ENCODE measurements around the gene CFAP58. TPM values are rescaled to one million over a fixed set of nuclear protein-coding genes. Genes with fewer than 3 reads are reported as not detected.
"Not testable (repeated sequence)": the region's sequence is repeated elsewhere in the genome, so short reads cannot be mapped to it uniquely, and the experiment has no call there.

Gene CFAP58
- polyA plus RNA-seq, 3 donors = 0.27 to 0.54 (median 0.47) TPM

GRCh38 chr10:104427989-104428388, 74.4 kb downstream of the CFAP58 start:
- no peak for DNase-seq (ENCODE audit: low read depth in 3 of 3, low spot score in 2 of 3)

DNA sequence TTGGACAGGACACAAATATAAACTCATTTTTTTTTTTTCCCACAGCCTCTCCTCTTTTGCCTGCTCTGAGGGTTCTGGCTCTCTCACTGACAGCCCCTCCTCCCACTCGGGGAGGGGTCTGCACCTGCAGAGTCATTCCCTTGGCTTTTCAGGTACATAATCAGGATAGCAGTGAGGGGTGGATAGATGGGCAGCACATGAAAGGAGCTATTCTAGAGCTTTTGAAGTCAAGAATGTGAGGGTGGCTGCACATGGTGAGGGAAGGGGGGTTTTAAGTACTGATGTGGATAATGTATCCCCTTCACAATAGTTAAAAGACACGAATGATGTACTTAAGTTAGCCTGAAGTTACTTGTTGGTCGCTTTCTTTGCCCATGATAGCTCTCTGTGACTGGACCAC, 76.2 kb downstream of the CFAP58 start:
- DNase-seq (ENCODE audit: low read depth in 3 of 3, low spot score in 2 of 3) = no peak

- DNase-seq (ENCODE audit: low read depth in 3 of 3, low spot score in 2 of 3) = no peak
These were observed 76.7 kb downstream of the CFAP58 start for GRCh38 chr10:104430360-104430759.

DNA sequence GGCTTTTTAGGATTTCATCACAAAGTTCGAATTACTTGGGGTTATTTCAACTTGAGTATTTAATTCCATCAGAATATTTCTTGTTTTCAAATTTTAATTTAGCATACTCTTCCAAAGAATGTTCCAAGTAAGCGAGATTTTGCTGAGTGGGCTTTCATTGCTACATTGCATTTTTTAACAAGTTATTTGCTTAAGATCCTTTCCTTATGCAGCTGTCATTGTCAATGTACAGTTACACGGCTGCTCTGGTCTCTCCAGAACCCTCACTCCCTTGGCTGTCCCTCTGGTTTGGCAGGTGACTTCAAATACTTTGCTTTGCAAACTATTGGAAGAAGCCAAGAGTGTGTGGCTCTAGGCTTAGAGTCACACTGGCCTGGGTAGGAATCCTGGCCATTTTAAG, 80.0 kb downstream of the CFAP58 start:
- DNase-seq (ENCODE audit: low read depth in 3 of 3, low spot score in 2 of 3) = no peak

DNA sequence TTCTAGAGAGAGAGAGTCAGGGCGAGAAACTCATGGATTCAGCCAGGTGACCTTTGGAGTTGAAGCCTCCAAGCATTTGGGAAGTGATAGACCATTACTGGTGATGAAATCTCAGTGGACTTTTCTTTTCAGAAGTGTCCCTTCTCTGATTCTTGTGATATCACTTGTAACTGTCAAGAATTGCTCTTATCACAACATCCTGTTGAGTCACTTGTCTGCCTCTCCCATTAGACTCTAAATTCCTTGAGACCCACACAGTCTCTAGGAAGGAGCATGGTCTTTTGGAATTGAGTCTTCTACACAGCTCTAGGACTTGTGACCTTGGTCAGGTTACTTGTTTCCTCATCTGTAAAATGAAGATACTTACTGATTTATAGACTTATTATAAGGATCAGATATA, 81.0 kb downstream of the CFAP58 start:
- DNase-seq (ENCODE audit: low read depth in 3 of 3, low spot score in 2 of 3) = no peak

DNA sequence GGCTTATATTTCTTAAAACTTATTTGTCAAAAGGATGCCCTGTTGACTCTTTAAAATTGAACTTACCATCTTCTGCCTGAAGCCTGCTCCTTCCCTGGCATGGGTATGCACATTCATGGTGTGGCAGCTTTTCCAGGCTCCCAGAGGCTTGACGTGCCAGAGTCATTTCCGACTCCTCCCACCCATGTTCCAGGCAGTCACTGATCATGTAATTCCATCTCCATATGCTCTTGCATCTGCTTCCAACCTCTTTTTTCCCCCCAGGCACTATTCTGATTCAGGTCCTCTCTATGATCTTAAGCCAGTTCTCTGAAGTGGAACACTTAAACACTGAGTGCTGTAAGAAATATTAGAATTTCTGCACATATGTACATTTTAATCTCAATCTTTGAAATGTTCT, 82.2 kb downstream of the CFAP58 start:
- no peak for DNase-seq (ENCODE audit: low read depth in 3 of 3, low spot score in 2 of 3)

DNA sequence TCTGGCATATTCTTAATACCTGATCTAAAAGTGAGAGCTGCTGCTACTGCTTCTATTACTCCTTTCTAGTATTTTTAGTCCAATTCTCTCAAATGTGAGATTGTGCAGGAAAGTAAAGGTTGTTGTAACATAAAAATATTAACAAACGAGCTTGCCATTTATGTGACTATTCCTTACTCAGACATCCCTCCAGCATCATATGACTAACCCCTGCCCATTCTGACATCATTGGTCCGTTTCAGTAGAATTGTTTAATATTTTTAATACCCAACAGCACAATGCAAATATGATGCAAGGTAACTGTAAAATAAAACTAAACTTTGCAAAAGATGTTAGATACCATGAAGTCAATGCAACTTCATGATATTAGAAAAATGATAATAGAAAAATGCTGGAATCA, 83.6 kb downstream of the CFAP58 start:
- no peak for DNase-seq (ENCODE audit: low read depth in 3 of 3, low spot score in 2 of 3)

DNA sequence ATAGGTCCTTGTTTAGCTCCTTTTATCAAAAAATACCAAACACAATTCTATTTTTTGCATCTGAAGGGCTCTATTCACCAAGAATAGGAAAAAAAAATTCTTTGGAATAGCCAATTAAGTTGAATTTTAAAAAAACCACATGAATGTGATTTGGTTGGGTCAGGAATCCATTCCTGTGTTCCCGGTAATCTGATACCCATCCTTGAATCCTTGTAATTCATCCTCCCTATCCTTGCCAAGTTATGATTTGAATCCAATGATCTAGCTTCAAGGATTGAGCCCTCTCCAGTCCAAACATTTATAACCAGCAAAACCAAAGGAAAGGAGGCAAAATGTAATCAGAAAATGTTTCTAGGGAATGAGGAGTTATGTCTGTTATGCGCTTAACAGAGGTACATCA, 86.6 kb downstream of the CFAP58 start:
- DNase-seq (ENCODE audit: low read depth in 3 of 3, low spot score in 2 of 3) = no peak

DNA sequence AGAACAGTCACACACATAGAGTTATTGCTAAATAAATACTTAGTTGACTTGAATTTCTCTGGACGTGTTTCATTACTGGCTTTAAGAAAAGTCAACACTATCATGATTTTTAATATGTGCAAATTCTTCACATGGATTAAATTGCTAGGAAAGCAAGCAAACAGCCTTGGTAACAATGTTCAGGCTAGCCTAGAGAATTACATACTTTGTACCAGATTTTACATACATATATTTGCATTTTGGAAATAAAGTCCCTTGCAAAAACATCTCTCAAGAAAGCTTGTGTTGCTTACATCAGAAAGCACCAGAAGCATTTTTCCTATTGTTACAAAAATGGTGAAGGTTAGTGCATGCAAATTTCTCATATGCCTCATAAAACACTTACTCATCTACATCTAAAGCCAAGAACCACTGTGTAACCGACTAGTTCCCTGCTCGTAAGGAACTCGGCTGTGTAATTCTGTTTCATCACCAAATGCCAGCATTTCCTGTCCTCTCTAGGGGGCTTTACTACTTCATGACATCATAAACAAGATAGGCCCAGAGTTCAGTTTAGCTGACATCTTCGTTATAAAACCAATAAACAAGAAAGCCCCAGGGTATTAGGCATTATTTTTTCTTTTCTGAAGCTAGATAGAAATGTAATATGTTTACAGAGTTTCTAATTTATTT, 87.8 kb downstream of the CFAP58 start:
- peak in 1 of 3 donors; percentile 6 for DNase-seq (ENCODE audit: low read depth in 3 of 3, low spot score in 2 of 3)

GRCh38 chr10:104445359-104445758, 91.7 kb downstream of the CFAP58 start:
- DNase-seq (ENCODE audit: low read depth in 3 of 3, low spot score in 2 of 3) = no peak

- no peak for DNase-seq (ENCODE audit: low read depth in 3 of 3, low spot score in 2 of 3)
These were observed 92.5 kb downstream of the CFAP58 start for GRCh38 chr10:104446151-104446550.

DNA sequence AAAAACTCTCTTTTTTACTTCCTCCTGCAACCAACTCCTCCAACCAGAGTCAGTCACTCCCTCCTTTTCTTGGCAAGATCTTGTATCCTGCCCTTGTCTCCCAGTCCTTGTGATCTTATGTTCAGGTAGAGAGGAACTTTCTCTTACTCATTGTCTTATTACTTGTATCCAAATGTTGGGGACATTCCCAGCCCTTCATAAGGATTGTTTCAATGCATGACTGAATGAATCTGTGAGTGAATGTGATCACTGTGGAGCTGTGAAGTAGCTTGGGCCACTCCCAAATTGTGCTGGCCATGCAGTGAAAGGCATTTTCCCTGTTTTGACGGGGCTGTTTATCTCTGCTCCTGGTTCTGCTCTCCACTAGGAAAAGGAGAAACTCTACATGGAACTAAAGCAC, 93.7 kb downstream of the CFAP58 start:
- no peak for DNase-seq (ENCODE audit: low read depth in 3 of 3, low spot score in 2 of 3)

- no peak for DNase-seq (ENCODE audit: low read depth in 3 of 3, low spot score in 2 of 3)
These were observed 94.3 kb downstream of the CFAP58 start for GRCh38 chr10:104447906-104448305.

DNA sequence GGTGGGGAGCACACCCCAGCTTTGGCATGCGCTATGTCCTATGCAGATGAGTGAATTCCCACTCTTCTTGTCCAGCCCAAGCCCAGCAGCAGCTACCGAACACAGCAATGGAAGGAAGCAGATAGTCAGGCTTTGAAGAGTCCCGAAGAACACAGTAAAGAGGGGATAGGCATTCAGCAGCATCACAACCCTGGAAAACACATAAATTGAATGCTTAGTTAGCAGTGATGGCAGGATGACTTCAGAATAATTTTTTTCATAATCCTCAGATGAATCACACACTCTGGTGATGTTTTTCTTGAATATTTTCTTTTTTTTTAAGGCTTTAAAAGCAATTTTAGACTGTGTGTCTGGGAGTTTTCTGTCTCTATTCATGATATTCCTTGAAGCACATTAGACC, 95.8 kb downstream of the CFAP58 start:
- DNase-seq (ENCODE audit: low read depth in 3 of 3, low spot score in 2 of 3) = no peak

- no peak for DNase-seq (ENCODE audit: low read depth in 3 of 3, low spot score in 2 of 3)
These were observed 96.9 kb downstream of the CFAP58 start for GRCh38 chr10:104450490-104450889.

- no peak for DNase-seq (ENCODE audit: low read depth in 3 of 3, low spot score in 2 of 3)
These were observed 97.3 kb downstream of the CFAP58 start for GRCh38 chr10:104450954-104451353.

- no peak for DNase-seq (ENCODE audit: low read depth in 3 of 3, low spot score in 2 of 3)
These were observed 99.3 kb downstream of the CFAP58 start for GRCh38 chr10:104452977-104453376.

DNA sequence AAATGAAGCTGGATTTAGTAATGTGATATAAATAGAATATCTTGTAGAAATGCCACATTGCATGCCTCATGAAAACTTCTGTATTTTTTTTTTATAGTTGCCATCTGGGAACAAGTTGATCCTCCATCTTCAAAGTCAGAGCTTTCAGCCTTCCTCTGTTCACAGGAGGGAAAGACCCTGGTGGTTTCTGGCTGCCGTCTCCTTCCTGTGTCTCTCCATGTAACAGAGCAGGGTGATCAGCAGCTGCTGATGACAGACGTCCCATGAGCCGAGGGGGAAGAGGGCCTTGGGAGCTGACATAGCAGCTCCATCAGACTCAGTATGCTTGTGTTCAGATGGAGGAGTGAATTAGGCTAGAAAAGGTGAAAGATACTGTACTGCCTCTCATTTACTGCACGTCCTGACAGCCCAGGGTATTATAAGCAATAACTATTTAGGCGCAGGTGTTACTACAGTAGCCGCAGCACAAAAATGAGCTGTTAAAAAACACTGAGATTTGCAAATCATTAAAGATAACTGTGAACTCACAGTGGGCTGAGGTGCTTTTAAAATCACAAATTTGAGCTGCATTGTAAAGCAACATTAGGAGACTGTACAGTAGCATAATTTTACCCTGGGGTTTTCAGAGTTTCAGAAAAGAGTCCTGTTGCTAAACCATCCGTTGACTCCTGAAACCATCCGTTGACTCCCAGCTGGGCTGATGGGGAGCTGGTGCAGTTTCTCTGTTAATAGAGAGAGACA, 103.3 kb downstream of the CFAP58 start:
- no peak for DNase-seq (ENCODE audit: low read depth in 3 of 3, low spot score in 2 of 3)

DNA sequence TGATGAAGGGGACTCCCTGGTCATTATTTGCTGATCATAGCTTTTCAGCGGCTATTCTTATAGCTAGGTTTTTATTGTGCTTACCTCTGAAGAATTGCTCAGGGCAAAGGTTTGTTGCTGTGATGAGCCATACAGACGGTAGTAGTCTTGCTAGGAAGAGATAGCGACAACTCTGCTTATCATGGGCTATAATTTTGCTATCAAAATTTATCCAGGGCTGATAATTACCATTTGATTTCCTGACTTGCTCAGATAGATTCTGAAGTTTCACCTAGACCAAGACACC, 103.9 kb downstream of the CFAP58 start:
- DNase-seq (ENCODE audit: low read depth in 3 of 3, low spot score in 2 of 3) = no peak

GRCh38 chr10:104465575-104465974, 111.9 kb downstream of the CFAP58 start:
- not testable (repeated sequence) for DNase-seq (ENCODE audit: low read depth in 3 of 3, low spot score in 2 of 3)

- not testable (repeated sequence) for DNase-seq (ENCODE audit: low read depth in 3 of 3, low spot score in 2 of 3)
These were observed 115.2 kb downstream of the CFAP58 start for GRCh38 chr10:104468818-104469217.

GRCh38 chr10:104472505-104472904, 118.9 kb downstream of the CFAP58 start:
- DNase-seq (ENCODE audit: low read depth in 3 of 3, low spot score in 2 of 3) = no peak

Measured in right renal cortex interstitium (tissue), 3 donors.